OCI-LY7 (cell line): ENCODE measurements around the gene ABHD6. TPM values are rescaled to one million over a fixed set of nuclear protein-coding genes. Genes with fewer than 3 reads are reported as not detected.

Experiments
- small RNA-seq: library from RNA; depleted of rRNA; stranded (forward); fragments of <200 nt; gene quantifications from one replicate; pipeline ENCODE3, GENCODE V24; 2014
- total RNA-seq, 2 experiments: library from RNA; depleted of rRNA in 1 of 2; stranded (reverse); fragments of >200 nt in 1 of 2; shearing (Covaris generic) in 1 of 2; gene quantifications; 2 replicates each; pipeline ENCODE4 v1.2.3, GENCODE V29; 2014 to 2022

The ABHD6 gene
- total RNA-seq, 2 experiments from 2014 or later, result 5.8 to 10.7 TPM

Small RNA genes lying within 50 kb of the gene (small RNA-seq; reads per million reads assigned to genes)
- gene AC098479.1, result not detected

Other genes with a start within 250 kb of the ABHD6 start
- gene FLNB, start 229.4 kb upstream of the ABHD6 start, total RNA-seq (2014; rRNA removed; shearing (Covaris generic)), result 29.5 and 29.9 TPM in 2 replicates
- gene FLNB, start 229.4 kb upstream of the ABHD6 start, total RNA-seq (2022), result 39.1 and 39.7 TPM in 2 replicates
- gene DNASE1L3, start 26.8 kb upstream of the ABHD6 start, total RNA-seq (2014; rRNA removed; shearing (Covaris generic)), result not detected in 2 replicates
- gene DNASE1L3, start 26.8 kb upstream of the ABHD6 start, total RNA-seq (2022), result 0.61 and 1.3 TPM in 2 replicates
- gene RPP14, start 68.5 kb downstream of the ABHD6 start, total RNA-seq (2014; rRNA removed; shearing (Covaris generic)), result 10.2 and 12.8 TPM in 2 replicates
- gene RPP14, start 68.5 kb downstream of the ABHD6 start, total RNA-seq (2022), result 20.3 and 21.3 TPM in 2 replicates
- gene HTD2, start 68.7 kb downstream of the ABHD6 start, total RNA-seq (2014; rRNA removed; shearing (Covaris generic)), result 6.4 and 10.0 TPM in 2 replicates
- gene HTD2, start 68.7 kb downstream of the ABHD6 start, total RNA-seq (2022), result 8.0 and 13.0 TPM in 2 replicates
- 51.3 and 68.7 TPM in 2 replicates for gene PXK, start 95.1 kb downstream of the ABHD6 start, total RNA-seq (2014; rRNA removed; shearing (Covaris generic))
- 125 and 146 TPM in 2 replicates for gene PXK, start 95.1 kb downstream of the ABHD6 start, total RNA-seq (2022)
- 60.8 and 76.8 TPM in 2 replicates for gene PDHB, start 196.0 kb downstream of the ABHD6 start, total RNA-seq (2014; rRNA removed; shearing (Covaris generic))
- 82.4 and 86.6 TPM in 2 replicates for gene PDHB, start 196.0 kb downstream of the ABHD6 start, total RNA-seq (2022)